ENCODE data around the gene CAMSAP1. TPM values are rescaled to one million over a fixed set of nuclear protein-coding genes. Genes with fewer than 3 reads are reported as not detected.
A peak's percentile ranks its signal among the peaks of the same experiment; 100 is the strongest.

Gene CAMSAP1
- polyA plus RNA-seq, 2 donors = 14.0 to 18.4 TPM

DNA sequence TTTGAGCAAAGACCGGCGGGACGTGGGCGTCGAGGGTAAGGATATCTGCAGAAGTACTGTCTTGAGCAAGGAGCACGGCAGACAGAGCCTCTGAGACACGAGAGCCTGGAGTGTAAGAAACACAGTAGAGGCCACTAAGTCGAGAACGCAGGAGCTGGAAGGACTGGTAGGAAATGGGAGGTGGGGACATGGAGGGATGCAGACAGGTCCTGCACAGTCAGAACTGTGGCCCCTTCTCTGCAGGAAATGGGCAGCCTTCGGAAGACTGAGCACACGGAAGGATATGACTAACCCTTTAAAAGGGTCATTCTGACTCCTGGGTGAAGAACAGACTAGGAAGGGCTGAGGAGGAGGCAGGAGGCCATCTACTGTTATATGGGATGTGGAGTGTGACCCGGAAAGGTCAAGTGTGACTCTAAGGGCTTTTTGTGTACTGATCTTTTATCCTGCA is 1.4 kb upstream of the CAMSAP1 start:
- no peak overlapping the region for H3K27ac ChIP-seq (ENCODE audit: low read depth in 2 of 2, low read length in 1 of 2)
- no peaks in the 10 kb centered on the region for H3K27me3 ChIP-seq (ENCODE audit: control insufficient read depth in 1 of 2, insufficient read depth in 2 of 2, low read length in 2 of 2)
- peaks cover 0 to 3% of the 10 kb centered on the region in 2 donors for H3K9me3 ChIP-seq (ENCODE audit: control insufficient read depth in 2 of 2, insufficient read depth in 1 of 2, low read depth in 1 of 2, low read length in 1 of 2)
- 87 to 88% methylated on average over 12 of the region's 12 CpGs for WGBS, 2 donors
- peaks cover 0 to 15% of the 10 kb centered on the region in 2 donors for H3K4me1 ChIP-seq (ENCODE audit: control insufficient read depth in 2 of 2, insufficient read depth in 2 of 2, low read length in 1 of 2)
- H3K4me3 ChIP-seq (ENCODE audit: low read depth in 1 of 2, low read length in 2 of 2) = no peak overlapping the region
- H3K36me3 ChIP-seq (ENCODE audit: control insufficient read depth in 2 of 2, insufficient read depth in 2 of 2, low read length in 1 of 2) = peaks cover 0 to 16% of the 10 kb centered on the region in 2 donors

DNA sequence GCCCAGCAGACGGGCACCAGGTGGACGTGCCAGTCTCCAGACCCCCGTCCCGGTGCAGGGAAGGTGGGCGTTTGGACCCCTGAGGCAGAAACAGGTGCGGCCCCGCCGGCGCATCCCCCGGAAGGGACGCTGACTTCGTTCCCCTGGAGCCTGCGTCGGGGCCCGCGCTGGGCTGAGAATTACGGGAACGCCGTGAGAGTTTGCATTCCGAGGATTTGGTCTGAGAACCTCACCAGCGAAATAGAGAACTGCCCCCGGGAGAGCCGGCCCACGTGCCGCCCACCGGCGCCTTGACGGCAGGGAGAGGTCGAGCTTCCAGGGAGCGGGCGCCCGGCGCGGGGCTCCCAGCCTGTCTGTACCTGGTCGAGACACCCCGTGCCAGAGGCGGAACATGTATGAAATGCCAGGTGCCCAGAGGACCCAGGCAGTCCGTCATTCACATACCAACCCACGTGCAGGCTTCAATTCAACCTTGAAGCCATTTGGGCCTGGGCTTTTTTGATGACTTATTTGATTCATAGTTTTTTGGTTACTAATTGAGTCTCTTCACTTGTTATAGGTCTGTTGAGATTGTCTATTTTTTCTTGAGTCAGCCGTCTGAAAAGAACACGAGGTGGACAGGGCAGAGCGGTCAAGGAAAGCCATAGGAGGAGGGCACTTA is 877 bp upstream of the CAMSAP1 start:
- Histone ChIP-seq H3K9me3 (ENCODE audit: control insufficient read depth in 2 of 2, insufficient read depth in 1 of 2, low read depth in 1 of 2, low read length in 1 of 2) (peaks cover 0 to 3% of the 10 kb centered on the region in 2 donors), H3K27me3 (ENCODE audit: control insufficient read depth in 1 of 2, insufficient read depth in 2 of 2, low read length in 2 of 2) (no peaks in the 10 kb centered on the region), H3K4me1 (ENCODE audit: control insufficient read depth in 2 of 2, insufficient read depth in 2 of 2, low read length in 1 of 2) (peaks cover 0 to 15% of the 10 kb centered on the region in 2 donors), H3K27ac (ENCODE audit: low read depth in 2 of 2, low read length in 1 of 2) (peak overlapping the region; percentile 88 to 90), H3K4me3 (ENCODE audit: low read depth in 1 of 2, low read length in 2 of 2) (peak overlapping the region; percentile 74 to 77), H3K36me3 (ENCODE audit: control insufficient read depth in 2 of 2, insufficient read depth in 2 of 2, low read length in 1 of 2) (peaks cover 0 to 13% of the 10 kb centered on the region in 2 donors)
- WGBS, 2 donors = 15 to 16% methylated on average over 42 of the region's 42 CpGs

DNA sequence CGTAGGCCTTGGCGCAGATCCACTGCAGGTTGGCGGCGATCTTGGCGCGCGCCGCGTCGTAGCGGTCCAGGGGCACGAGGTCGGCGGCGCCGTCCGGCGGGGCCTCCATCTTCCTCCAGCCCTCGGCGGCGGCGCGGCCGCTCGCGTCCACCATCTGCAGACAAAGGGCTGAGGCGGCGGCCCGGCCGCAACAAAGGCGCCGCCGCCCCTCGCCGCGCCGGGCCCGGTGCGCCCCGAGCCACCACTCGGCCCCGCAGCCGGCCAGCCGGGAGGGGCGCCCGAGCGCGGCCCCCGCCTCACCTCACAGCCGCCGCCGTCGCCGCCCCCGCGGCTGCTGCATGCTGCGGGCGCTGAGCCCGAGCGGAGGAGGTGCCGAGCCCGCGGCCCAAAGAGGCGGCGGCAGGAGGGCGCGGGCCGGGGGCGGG is 328 bp downstream of the CAMSAP1 start:
- H3K4me1 ChIP-seq (ENCODE audit: control insufficient read depth in 2 of 2, insufficient read depth in 2 of 2, low read length in 1 of 2) = peaks cover 0 to 18% of the 10 kb centered on the region in 2 donors
- peak overlapping the region; percentile 96 for H3K27ac ChIP-seq (ENCODE audit: low read depth in 2 of 2, low read length in 1 of 2)

DNA sequence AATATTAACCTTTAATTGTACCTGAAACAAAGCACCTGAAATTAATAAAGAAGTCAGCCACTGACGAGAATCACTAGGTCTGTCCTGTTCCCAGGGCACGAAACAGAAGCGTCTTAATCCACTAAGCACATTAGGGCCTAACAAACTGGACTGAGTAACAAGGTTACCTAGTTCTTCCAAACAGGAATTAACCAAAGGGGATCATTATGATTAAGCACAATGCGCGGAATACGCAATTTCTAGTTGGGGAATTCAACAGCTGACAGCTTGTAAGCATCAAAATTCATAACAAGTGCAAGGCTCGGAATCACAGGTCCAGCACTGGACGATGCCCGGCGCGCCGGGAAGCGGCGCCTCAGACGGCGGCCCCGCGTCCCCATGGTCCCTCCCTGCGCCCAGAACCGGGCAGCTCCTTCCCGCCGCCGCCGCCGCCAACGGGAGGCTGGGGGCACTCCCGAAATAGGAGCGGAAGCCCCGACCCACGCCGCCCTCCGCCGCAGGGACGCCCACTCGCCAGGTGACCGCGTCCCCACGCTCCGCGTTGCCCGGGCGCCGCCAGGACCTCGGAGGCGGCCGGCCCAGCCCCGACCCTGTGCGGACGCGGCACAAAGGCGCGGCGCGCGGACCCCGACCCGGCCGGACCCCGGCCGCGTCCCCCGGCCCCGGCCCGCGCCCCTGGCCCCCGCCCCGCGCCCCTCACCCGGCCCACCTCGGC is 898 bp downstream of the CAMSAP1 start:
- peak overlapping the region; percentile 96 for H3K27ac ChIP-seq (ENCODE audit: low read depth in 2 of 2, low read length in 1 of 2)
- no peaks in the 10 kb centered on the region for H3K27me3 ChIP-seq (ENCODE audit: control insufficient read depth in 1 of 2, insufficient read depth in 2 of 2, low read length in 2 of 2)
- peaks cover 0 to 6% of the 10 kb centered on the region in 2 donors for H3K36me3 ChIP-seq (ENCODE audit: control insufficient read depth in 2 of 2, insufficient read depth in 2 of 2, low read length in 1 of 2)
- peaks cover 2 to 21% of the 10 kb centered on the region in 2 donors for H3K4me1 ChIP-seq (ENCODE audit: control insufficient read depth in 2 of 2, insufficient read depth in 2 of 2, low read length in 1 of 2)
- 1 to 2% methylated on average over 47 to 70 of the region's 70 CpGs for WGBS, 2 donors
- peak overlapping the region; percentile 87 to 95 for H3K4me3 ChIP-seq (ENCODE audit: low read depth in 1 of 2, low read length in 2 of 2)
- H3K9me3 ChIP-seq (ENCODE audit: control insufficient read depth in 2 of 2, insufficient read depth in 1 of 2, low read depth in 1 of 2, low read length in 1 of 2) = no peaks in the 10 kb centered on the region

More for the DNA sequence above, 328 bp downstream of the CAMSAP1 start:
- Histone ChIP-seq H3K9me3 (ENCODE audit: control insufficient read depth in 2 of 2, insufficient read depth in 1 of 2, low read depth in 1 of 2, low read length in 1 of 2) (no peaks in the 10 kb centered on the region), H3K27me3 (ENCODE audit: control insufficient read depth in 1 of 2, insufficient read depth in 2 of 2, low read length in 2 of 2) (no peaks in the 10 kb centered on the region), H3K4me3 (ENCODE audit: low read depth in 1 of 2, low read length in 2 of 2) (peak overlapping the region; percentile 87 to 95), H3K36me3 (ENCODE audit: control insufficient read depth in 2 of 2, insufficient read depth in 2 of 2, low read length in 1 of 2) (peaks cover 0 to 11% of the 10 kb centered on the region in 2 donors)
- WGBS, 2 donors = 0 to 1% methylated on average over 20 to 69 of the region's 69 CpGs

GRCh38 chr9:135905380-135906258 is 1.7 kb downstream of the CAMSAP1 start:
- Histone ChIP-seq H3K27me3 (ENCODE audit: control insufficient read depth in 1 of 2, insufficient read depth in 2 of 2, low read length in 2 of 2) (no peaks in the 10 kb centered on the region), H3K36me3 (ENCODE audit: control insufficient read depth in 2 of 2, insufficient read depth in 2 of 2, low read length in 1 of 2) (peaks cover 0 to under 1% of the 10 kb centered on the region in 2 donors), H3K4me1 (ENCODE audit: control insufficient read depth in 2 of 2, insufficient read depth in 2 of 2, low read length in 1 of 2) (peaks cover 2 to 18% of the 10 kb centered on the region in 2 donors), H3K9me3 (ENCODE audit: control insufficient read depth in 2 of 2, insufficient read depth in 1 of 2, low read depth in 1 of 2, low read length in 1 of 2) (no peaks in the 10 kb centered on the region), H3K4me3 (ENCODE audit: low read depth in 1 of 2, low read length in 2 of 2) (peak overlapping the region; percentile 45 to 95), H3K27ac (ENCODE audit: low read depth in 2 of 2, low read length in 1 of 2) (peak overlapping the region; percentile 96 to 100)
- 36 to 47% methylated on average over 23 of the region's 23 CpGs for WGBS, 2 donors

GRCh38 chr9:135903786-135904520 is 3.4 kb downstream of the CAMSAP1 start:
- 94% methylated on average over 16 of the region's 16 CpGs for WGBS, 2 donors

DNA sequence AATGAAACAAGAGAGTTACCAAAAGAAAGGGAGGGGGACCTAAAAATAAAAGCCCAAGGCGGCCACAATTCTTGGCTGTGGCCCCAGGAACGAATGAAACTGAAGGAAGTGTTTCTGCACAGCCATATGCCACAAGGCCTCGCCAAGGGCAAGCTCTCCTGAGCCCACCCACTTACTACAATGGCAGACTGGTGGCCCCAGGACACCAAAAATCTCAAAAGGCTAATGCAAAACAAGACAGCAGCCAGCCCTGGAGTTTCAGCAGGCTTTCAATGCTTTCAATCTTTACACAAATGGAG is 4.0 kb downstream of the CAMSAP1 start:
- Histone ChIP-seq H3K4me3 (ENCODE audit: low read depth in 1 of 2, low read length in 2 of 2) (no peak overlapping the region), H3K9me3 (ENCODE audit: control insufficient read depth in 2 of 2, insufficient read depth in 1 of 2, low read depth in 1 of 2, low read length in 1 of 2) (no peaks in the 10 kb centered on the region), H3K4me1 (ENCODE audit: control insufficient read depth in 2 of 2, insufficient read depth in 2 of 2, low read length in 1 of 2) (peaks cover 5 to 14% of the 10 kb centered on the region in 2 donors), H3K27ac (ENCODE audit: low read depth in 2 of 2, low read length in 1 of 2) (peak overlapping the region; percentile 67 to 87), H3K27me3 (ENCODE audit: control insufficient read depth in 1 of 2, insufficient read depth in 2 of 2, low read length in 2 of 2) (no peaks in the 10 kb centered on the region), H3K36me3 (ENCODE audit: control insufficient read depth in 2 of 2, insufficient read depth in 2 of 2, low read length in 1 of 2) (no peaks in the 10 kb centered on the region)
- WGBS, 2 donors = 34 to 47% methylated on average over 3 of the region's 3 CpGs

More at GRCh38 chr9:135903786-135904520, 3.4 kb downstream of the CAMSAP1 start:
- Histone ChIP-seq H3K27ac (ENCODE audit: low read depth in 2 of 2, low read length in 1 of 2) (peak overlapping the region; percentile 94 to 96), H3K4me1 (ENCODE audit: control insufficient read depth in 2 of 2, insufficient read depth in 2 of 2, low read length in 1 of 2) (peaks cover 5 to 19% of the 10 kb centered on the region in 2 donors), H3K36me3 (ENCODE audit: control insufficient read depth in 2 of 2, insufficient read depth in 2 of 2, low read length in 1 of 2) (no peaks in the 10 kb centered on the region), H3K9me3 (ENCODE audit: control insufficient read depth in 2 of 2, insufficient read depth in 1 of 2, low read depth in 1 of 2, low read length in 1 of 2) (no peaks in the 10 kb centered on the region), H3K27me3 (ENCODE audit: control insufficient read depth in 1 of 2, insufficient read depth in 2 of 2, low read length in 2 of 2) (no peaks in the 10 kb centered on the region), H3K4me3 (ENCODE audit: low read depth in 1 of 2, low read length in 2 of 2) (no peak overlapping the region)

- Histone ChIP-seq H3K4me1 (ENCODE audit: control insufficient read depth in 2 of 2, insufficient read depth in 2 of 2, low read length in 1 of 2) (peaks cover 5 to 11% of the 10 kb centered on the region in 2 donors), H3K27ac (ENCODE audit: low read depth in 2 of 2, low read length in 1 of 2) (peak overlapping the region; percentile 67 to 87), H3K9me3 (ENCODE audit: control insufficient read depth in 2 of 2, insufficient read depth in 1 of 2, low read depth in 1 of 2, low read length in 1 of 2) (no peaks in the 10 kb centered on the region), H3K27me3 (ENCODE audit: control insufficient read depth in 1 of 2, insufficient read depth in 2 of 2, low read length in 2 of 2) (no peaks in the 10 kb centered on the region), H3K4me3 (ENCODE audit: low read depth in 1 of 2, low read length in 2 of 2) (no peak overlapping the region), H3K36me3 (ENCODE audit: control insufficient read depth in 2 of 2, insufficient read depth in 2 of 2, low read length in 1 of 2) (no peaks in the 10 kb centered on the region)
- WGBS, 2 donors = 49 to 75% methylated on average over 12 of the region's 12 CpGs
Measured at GRCh38 chr9:135902655-135903357, 4.5 kb downstream of the CAMSAP1 start.
